A549 (cell line): ENCODE measurements around the gene HMCN1. TPM values are rescaled to one million over a fixed set of nuclear protein-coding genes. Genes with fewer than 3 reads are reported as not detected.

Experiments used
- ATAC-seq, 2 experiments: fragments of 200-7000 bp in 1 of 2; fragments of >200 bp in 1 of 2; cut with Nextera tagmentation in 1 of 2; cut with Tn5 transposase in 1 of 2; 3 replicates each; pipeline versions ENCODE4 v1.8.0 to v1.9.1; 2018 to 2020; ENCODE audit warnings: mild to moderate bottlenecking in 1 of 2, moderate library complexity in 1 of 2
- CTCF ChIA-PET: fragments of 300-600 bp; sonication (Branson Sonifier 250); formaldehyde crosslinking; extraction: SDS; loops from one replicate; lab custom pipeline; 2021; ENCODE audit warnings: antibody characterized with exemption, inconsistent platforms; lab: Yijun Ruan, JAX
- POLR2A ChIA-PET: fragments of 350-600 bp; formaldehyde crosslinking; extraction: SDS; loops from one replicate; lab custom pipeline; 2021; ENCODE audit warnings: antibody characterized with exemption, inconsistent platforms; lab: Yijun Ruan, JAX
- DNase-seq, 2 experiments: peaks; one replicate each; pipeline versions ENCODE4 v3.0.0 to v3.0.0-alpha.2; 2011 to 2016; ENCODE audit warnings: low read depth in 1 of 2, low spot score in 1 of 2
- FAIRE-seq: peaks from 2 replicates; lab custom pipeline; 2011; peaks lifted over from hg19 to GRCh38; lab: Jason Lieb, UNC
- H3K27ac ChIP-seq, 2 experiments: fragments of >200 bp; sonication (Bioruptor Twin); formaldehyde crosslinking; 3 replicates each; pipeline ENCODE4 v1.5.1; 2016 to 2017
- H3K4me1 ChIP-seq: fragments of >200 bp; sonication (Bioruptor Twin); formaldehyde crosslinking; 3 replicates; pipeline ENCODE4 v1.6.1; 2016
- H3K4me2 ChIP-seq: fragments of >200 bp; sonication (Bioruptor Twin); formaldehyde crosslinking; 3 replicates; pipeline ENCODE4 v1.6.1; 2016
- H3K4me3 ChIP-seq: fragments of >200 bp; sonication (Bioruptor Twin); formaldehyde crosslinking; 3 replicates; pipeline ENCODE4 v1.5.1; 2016
- H3K9me3 ChIP-seq: fragments of >200 bp; sonication (Bioruptor Twin); formaldehyde crosslinking; 3 replicates; pipeline ENCODE4 v1.6.1; 2016
- BHLHE40 ChIP-seq: IDR thresholded peaks from 2 replicates; pipeline ENCODE4 v1.6.1; 2012; ENCODE audit warnings: low read depth, low read length, inconsistent platforms
- CBX2 ChIP-seq: fragments of 200-600 bp; sonication (generic); IDR thresholded peaks from 2 replicates; pipeline ENCODE4 v1.6.1; 2016; ENCODE audit warnings: low read depth, mild to moderate bottlenecking, borderline replicate concordance
- CHD4 ChIP-seq: fragments of 200-600 bp; sonication (generic); IDR thresholded peaks from 2 replicates; pipeline ENCODE4 v1.6.1; 2016; ENCODE audit warnings: antibody characterized with exemption, mild to moderate bottlenecking, borderline replicate concordance
- CTCF ChIP-seq: fragments of >200 bp; sonication (Bioruptor Twin); formaldehyde crosslinking; IDR thresholded peaks from 3 replicates; pipeline ENCODE4 v1.5.1; 2016
- EHMT2 ChIP-seq: fragments of 200-600 bp; sonication (generic); IDR thresholded peaks from 2 replicates; pipeline ENCODE4 v1.6.1; 2016; ENCODE audit warnings: antibody characterized with exemption, low read depth, mild to moderate bottlenecking, moderate library complexity
- ESRRA ChIP-seq: fragments of 150-350 bp; IDR thresholded peaks from 2 replicates; pipeline ENCODE4 v1.6.1; 2014; ENCODE audit warnings: mild to moderate bottlenecking, low read length, borderline replicate concordance
- HES2 ChIP-seq: fragments of >200 bp; sonication (Bioruptor Twin); formaldehyde crosslinking; IDR thresholded peaks from 2 replicates; pipeline ENCODE4 v1.6.1; 2016
- HOXA7 ChIP-seq: fragments of 250-450 bp; sonication (Bioruptor Pico); IDR thresholded peaks from 2 replicates; pipeline ENCODE4 v1.5.0; 2020; ENCODE audit warnings: mild to moderate bottlenecking, moderate library complexity
- HOXB13 ChIP-seq: fragments of 250-450 bp; sonication (Bioruptor Pico); IDR thresholded peaks from 2 replicates; pipeline ENCODE4 v1.5.0; 2020; ENCODE audit warnings: low read depth, mild to moderate bottlenecking, moderate library complexity
- HOXB5 ChIP-seq: fragments of 250-450 bp; sonication (Bioruptor Pico); IDR thresholded peaks from 2 replicates; pipeline ENCODE4 v1.5.0; 2020; ENCODE audit warnings: mild to moderate bottlenecking, moderate library complexity
- JUNB ChIP-seq: fragments of >200 bp; sonication (Bioruptor Twin); formaldehyde crosslinking; IDR thresholded peaks from 2 replicates; pipeline ENCODE4 v1.6.1; 2016
- KDM1A ChIP-seq: fragments of 200-600 bp; sonication (generic); IDR thresholded peaks from 2 replicates; pipeline ENCODE4 v1.6.1; 2016; ENCODE audit warnings: low read depth, mild to moderate bottlenecking
- MAZ ChIP-seq: fragments of 150-350 bp; IDR thresholded peaks from 2 replicates; pipeline ENCODE4 v1.6.1; 2014; ENCODE audit warnings: antibody characterized with exemption, low read depth, low read length, borderline replicate concordance
- NPAS2 ChIP-seq: fragments of 250-450 bp; sonication (Bioruptor Pico); IDR thresholded peaks from 2 replicates; pipeline ENCODE4 v1.8.0; 2022; ENCODE audit warnings: mild to moderate bottlenecking, moderate library complexity, borderline replicate concordance
- PBX3 ChIP-seq: IDR thresholded peaks from 2 replicates; pipeline ENCODE4 v1.6.1; 2012
- PHF8 ChIP-seq: fragments of 200-600 bp; sonication (generic); IDR thresholded peaks from 2 replicates; pipeline ENCODE4 v1.6.1; 2016; ENCODE audit warnings: low read depth, mild to moderate bottlenecking, antibody characterized with exemption, moderate library complexity, borderline replicate concordance
- POLR2AphosphoS2 ChIP-seq: conservative IDR thresholded peaks from 2 replicates; pipeline ENCODE4 v1.6.1; 2012; ENCODE audit warnings: low read length, improper control_type of control experiment, inconsistent platforms
- RAD21 ChIP-seq, 2 experiments: fragments of >200 bp in 1 of 2; sonication (Bioruptor Twin) in 1 of 2; formaldehyde crosslinking in 1 of 2; IDR thresholded peaks in 1 of 2; conservative IDR thresholded peaks in 1 of 2; 2 replicates in 1 of 2; 3 replicates in 1 of 2; pipeline ENCODE4 v1.6.1; 2012 to 2018; ENCODE audit warnings: inconsistent platforms in 1 of 2
- RCOR1 ChIP-seq: fragments of 150-350 bp; IDR thresholded peaks from 2 replicates; pipeline ENCODE4 v1.6.1; 2014; ENCODE audit warnings: antibody characterized with exemption, low read length, low read depth
- SMC3 ChIP-seq: fragments of >200 bp; sonication (Bioruptor Twin); formaldehyde crosslinking; IDR thresholded peaks from 3 replicates; pipeline ENCODE4 v1.6.1; 2018; ENCODE audit warnings: inconsistent platforms
- TFCP2L1 ChIP-seq: fragments of 250-450 bp; sonication (Bioruptor Pico); IDR thresholded peaks from 2 replicates; pipeline ENCODE4 v1.5.0; 2021; ENCODE audit warnings: mild to moderate bottlenecking
- USF2 ChIP-seq: fragments of 450-650 bp; IDR thresholded peaks from 2 replicates; pipeline ENCODE4 v1.6.1; 2014; ENCODE audit warnings: antibody characterized with exemption
- ZNF302 ChIP-seq: fragments of 250-450 bp; sonication (Bioruptor Pico); IDR thresholded peaks from 2 replicates; pipeline ENCODE4 v1.9.0; 2021; ENCODE audit warnings: inconsistent platforms, mild to moderate bottlenecking, moderate library complexity
- WGBS: methylation state at CpG from one replicate; pipeline ENCODE4 v1.1.6; 2017; ENCODE audit errors: missing lambda C conversion rate; 5-methylcytosine and 5-hydroxymethylcytosine counted together
- polyA plus RNA-seq, 4 experiments: library from polyadenylated mRNA; depleted of rRNA in 3 of 4; stranded (reverse); fragments of >200 nt; fragmentation: RNase III in 1 of 4; extraction: RNeasy Plus Mini Kit Qiagen cat#74134 plus additional on column Dnase treatment in 1 of 4; gene quantifications; 2 replicates in 3 of 4; 3 replicates in 1 of 4; pipeline ENCODE4 v1.2.3, GENCODE V29; 2011 to 2017
- TF ChIP-seq, protein P1 (sequence below): IDR thresholded peaks from 2 replicates; pipeline ENCODE4 v1.6.1; 2012; ENCODE audit warnings: low read depth, borderline replicate concordance

Gene HMCN1
- polyA plus RNA-seq, 2 of the 4 experiments (the other 2 are of a cell fraction): 0.03 to 0.06 TPM

DNA sequence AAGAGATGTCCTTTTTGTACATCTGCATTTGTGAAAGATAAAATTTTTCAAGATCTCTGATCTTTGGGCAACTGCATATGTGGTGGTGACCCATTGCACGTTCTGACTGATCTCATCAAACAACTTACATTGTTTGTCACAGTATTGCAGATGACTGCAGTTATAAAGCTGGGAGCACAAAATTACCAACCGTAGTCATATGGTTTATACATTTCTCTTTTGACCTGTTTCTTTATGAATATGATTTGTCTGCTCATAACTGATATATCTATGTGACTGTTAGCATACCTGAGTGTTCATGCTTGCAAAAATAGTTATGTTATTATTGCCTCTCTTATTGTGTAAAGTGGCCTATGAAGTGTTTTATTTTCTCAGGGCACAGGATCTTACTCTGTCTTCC is 43.7 kb upstream of the HMCN1 start:
- TF ChIP-seq HES2: no peak
- TF ChIP-seq ZNF302 (CRISPR knock-in tag): no peak
- TF ChIP-seq HOXB5 (CRISPR knock-in tag): no peak
- TF ChIP-seq EHMT2: no peak
- no peak for TF ChIP-seq USF2
- CTCF ChIA-PET: interaction anchor here (0.8 kb wide), 1 partner anchor 885 kb away, joined by 3 read pairs; no protein-coding TSS in a partner anchor
- Histone ChIP-seq H3K4me2 (no peak overlapping the region), H3K27ac (no peak overlapping the region), H3K4me1 (no peaks in the 10 kb centered on the region), H3K4me3 (no peak overlapping the region), H3K9me3 (no peaks in the 10 kb centered on the region)
- FAIRE-seq: no peak
- 34% methylated on average over 2 of the region's 2 CpGs for WGBS
- ATAC-seq: no peak
- DNase-seq: no peak
- POLR2A ChIA-PET: no interaction called here

DNA sequence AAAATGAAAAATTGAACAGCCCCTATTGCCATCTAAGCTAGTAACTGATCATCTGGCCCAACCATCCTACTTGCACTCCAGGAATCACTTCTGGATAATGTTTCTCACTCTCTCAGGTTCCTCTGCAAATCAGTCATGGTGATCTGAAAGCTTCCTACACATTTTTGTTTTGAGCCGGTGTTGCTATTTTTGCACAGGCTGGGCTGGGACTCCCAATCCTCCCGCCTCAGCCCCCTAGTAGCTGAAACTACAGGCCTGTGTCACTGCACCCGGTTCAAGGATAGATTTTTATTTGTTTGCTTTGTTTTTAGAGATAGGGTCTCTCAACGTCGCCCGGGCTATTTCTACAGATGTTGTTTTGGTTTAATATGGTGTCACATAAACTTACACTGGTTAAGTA is 40.5 kb upstream of the HMCN1 start:
- DNase-seq (no peak), ATAC-seq (no peak)
- no peak overlapping the region for H3K4me3 ChIP-seq
- no peak overlapping the region for H3K27ac ChIP-seq
- H3K4me1 ChIP-seq: peaks cover 8% of the 10 kb centered on the region; the same call in 2 of the 3 replicates
- CTCF ChIA-PET: interaction anchor here (0.6 to 2.1 kb wide), 3 partner anchors 9 to 377 kb away, joined by 3 to 13 read pairs (median 6); partner anchors contain the start of gene IVNS1ABP
- WGBS: 77% methylated on average over 6 of the region's 6 CpGs
- no peak overlapping the region for H3K4me2 ChIP-seq
- POLR2A ChIA-PET: no interaction called here
- H3K9me3 ChIP-seq: no peaks in the 10 kb centered on the region
- TF ChIP-seq, protein P1, sequence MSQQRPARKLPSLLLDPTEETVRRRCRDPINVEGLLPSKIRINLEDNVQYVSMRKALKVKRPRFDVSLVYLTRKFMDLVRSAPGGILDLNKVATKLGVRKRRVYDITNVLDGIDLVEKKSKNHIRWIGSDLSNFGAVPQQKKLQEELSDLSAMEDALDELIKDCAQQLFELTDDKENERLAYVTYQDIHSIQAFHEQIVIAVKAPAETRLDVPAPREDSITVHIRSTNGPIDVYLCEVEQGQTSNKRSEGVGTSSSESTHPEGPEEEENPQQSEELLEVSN: no peak
- TF ChIP-seq PHF8: no peak
- TF ChIP-seq, all 56 proteins: peak for 0
- FAIRE-seq: no peak

- H3K27ac ChIP-seq: no peak overlapping the region
Measured at GRCh38 chr1:185694081-185694480, 40.1 kb upstream of the HMCN1 start.

DNA sequence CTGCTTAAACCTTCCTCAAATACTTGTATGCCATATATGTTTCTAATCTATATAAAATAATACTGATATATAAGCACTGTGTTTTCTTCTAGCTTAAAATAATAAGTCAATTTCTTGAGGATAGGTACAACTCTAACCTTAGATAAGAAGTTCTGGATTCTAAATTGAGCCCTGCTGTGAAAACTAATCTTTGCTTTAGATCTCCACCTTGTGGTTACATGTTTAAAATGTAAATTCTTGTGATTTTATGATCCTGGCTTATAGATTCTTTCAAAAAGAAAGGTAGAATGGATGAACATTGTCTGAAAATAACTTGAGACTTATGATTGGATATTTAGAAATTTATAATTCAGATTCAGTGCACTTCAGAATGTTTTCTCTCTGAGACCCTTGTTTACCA is 38.9 kb upstream of the HMCN1 start:
- ChIA-PET POLR2A (no interaction called here), CTCF (interaction anchor here (0.6 to 2.4 kb wide), 11 partner anchors 11 to 889 kb away, joined by 3 to 13 read pairs (median 3); partner anchors contain the start of gene IVNS1ABP)
- no peak for TF ChIP-seq HOXB13
- TF ChIP-seq RAD21 (conservative IDR thresholded peaks at IDR 0.05 in 1 of 2, IDR thresholded peaks at IDR 0.05 in 1 of 2): peak; percentile 74 to 80
- TF ChIP-seq CTCF: peak; percentile 64
- TF ChIP-seq TFCP2L1 (CRISPR knock-in tag): no peak
- no peak for TF ChIP-seq ESRRA
- peak; percentile 68 for TF ChIP-seq SMC3
- no peak for TF ChIP-seq POLR2AphosphoS2
- TF ChIP-seq CBX2: no peak
- no peak for TF ChIP-seq CHD4
- no peak for TF ChIP-seq ZNF302 (CRISPR knock-in tag)
- Histone ChIP-seq H3K9me3 (no peaks in the 10 kb centered on the region), H3K4me1 (peaks cover 8% of the 10 kb centered on the region; the same call in 2 of the 3 replicates), H3K4me2 (no peak overlapping the region), H3K27ac (no peak overlapping the region), H3K4me3 (no peak overlapping the region)
- FAIRE-seq (peak; percentile 67), DNase-seq (peak in 1 of 2 experiments; percentile 8), ATAC-seq (no peak)

More at GRCh38 chr1:185694081-185694480, 40.1 kb upstream of the HMCN1 start:
- ATAC-seq (no peak), DNase-seq (no peak), FAIRE-seq (no peak)
- TF ChIP-seq JUNB (no peak), KDM1A (no peak), BHLHE40 (no peak), PBX3 (no peak), HOXA7 (CRISPR knock-in tag) (no peak), NPAS2 (CRISPR knock-in tag) (no peak), MAZ (no peak), RCOR1 (no peak), TFCP2L1 (CRISPR knock-in tag) (no peak)
- WGBS: 74% methylated on average over 8 of the region's 8 CpGs
- H3K4me1 ChIP-seq: peaks cover 8% of the 10 kb centered on the region; the same call in 2 of the 3 replicates
- H3K4me3 ChIP-seq: no peak overlapping the region
- CTCF ChIA-PET: interaction anchor here (0.6 to 2.4 kb wide), 8 partner anchors 9 to 888 kb away, joined by 3 to 13 read pairs (median 4); partner anchors contain the start of gene IVNS1ABP
- POLR2A ChIA-PET: interaction anchor here (0.6 kb wide), 1 partner anchor 377 kb away, joined by 3 read pairs; the partner anchor contains the start of gene IVNS1ABP
- H3K9me3 ChIP-seq: no peaks in the 10 kb centered on the region
- no peak overlapping the region for H3K4me2 ChIP-seq
